Measurements from ENCODE around the gene CRB2. TPM values are rescaled to one million over a fixed set of nuclear protein-coding genes. Genes with fewer than 3 reads are reported as not detected.

CRB2 gene
- total and polyA plus RNA-seq, 3 donors from 2014 or later: 0.63 to 3.4 (median 0.68) TPM

- 68 to 70% methylated on average over 4 of the region's 4 CpGs for WGBS, 2 donors
- H3K27ac ChIP-seq: no peak overlapping the region
- no peaks in the 10 kb centered on the region for H3K27me3 ChIP-seq
- H3K4me1 ChIP-seq: peaks cover 10% of the 10 kb centered on the region
- intact Hi-C loops (cut with DNase I; ENCODE audit: low total_unique reads): no loop called here
- H3K36me3 ChIP-seq (ENCODE audit: low read depth, missing control alignments): no peaks in the 10 kb centered on the region
- DNase-seq: no peak
- TF ChIP-seq POLR2A (IDR thresholded peaks at IDR 0.05) (no peak), CTCF (IDR thresholded peaks at IDR 0.05) (no peak)
- H3K4me3 ChIP-seq: no peak overlapping the region
- H3K9me3 ChIP-seq: no peaks in the 10 kb centered on the region
Observed at GRCh38 chr9:123337971-123338370, 18.0 kb upstream of the CRB2 start.

GRCh38 chr9:123338710-123339665 is 17.0 kb upstream of the CRB2 start:
- TF ChIP-seq CTCF (IDR thresholded peaks at IDR 0.05) (no peak), POLR2A (IDR thresholded peaks at IDR 0.05) (no peak)
- WGBS, 2 donors: 35 to 60% methylated on average over 20 to 35 of the region's 35 CpGs
- Histone ChIP-seq H3K27ac (no peak overlapping the region), H3K9me3 (no peaks in the 10 kb centered on the region), H3K4me3 (peak overlapping the region; percentile 26), H3K36me3 (ENCODE audit: low read depth, missing control alignments) (no peaks in the 10 kb centered on the region), H3K4me1 (peaks cover 10% of the 10 kb centered on the region), H3K27me3 (no peaks in the 10 kb centered on the region)
- intact Hi-C loops (cut with DNase I; ENCODE audit: low total_unique reads): no loop called here
- no peak for DNase-seq

- no peak for DNase-seq
- peak overlapping the region; percentile 26 for H3K4me3 ChIP-seq
- H3K36me3 ChIP-seq (ENCODE audit: low read depth, missing control alignments): no peaks in the 10 kb centered on the region
- peaks cover 10% of the 10 kb centered on the region for H3K4me1 ChIP-seq
- WGBS, 2 donors: 50 to 57% methylated on average over 29 to 32 of the region's 32 CpGs
- TF ChIP-seq POLR2A (IDR thresholded peaks at IDR 0.05) (no peak), CTCF (IDR thresholded peaks at IDR 0.05) (no peak)
- intact Hi-C loops (cut with DNase I; ENCODE audit: low total_unique reads): loop anchor here (10.0 kb wide), 1 partner anchor 255 kb away; no protein-coding TSS in a partner anchor
- H3K27ac ChIP-seq: no peak overlapping the region
- H3K9me3 ChIP-seq: no peaks in the 10 kb centered on the region
- no peaks in the 10 kb centered on the region for H3K27me3 ChIP-seq
Observed at GRCh38 chr9:123339666-123340510, 16.1 kb upstream of the CRB2 start.

GRCh38 chr9:123341816-123342215 is 14.2 kb upstream of the CRB2 start:
- peaks cover 4% of the 10 kb centered on the region for H3K4me1 ChIP-seq
- no peak overlapping the region for H3K27ac ChIP-seq
- intact Hi-C loops (cut with DNase I; ENCODE audit: low total_unique reads): loop anchor here (10.0 kb wide), 1 partner anchor 257 kb away; no protein-coding TSS in a partner anchor
- no peak overlapping the region for H3K4me3 ChIP-seq
- H3K9me3 ChIP-seq: no peaks in the 10 kb centered on the region
- no peaks in the 10 kb centered on the region for H3K36me3 ChIP-seq (ENCODE audit: low read depth, missing control alignments)
- H3K27me3 ChIP-seq: no peaks in the 10 kb centered on the region
- WGBS, 2 donors: 88 to 89% methylated on average over 6 of the region's 6 CpGs
- no peak for TF ChIP-seq POLR2A (IDR thresholded peaks at IDR 0.05)
- TF ChIP-seq CTCF (IDR thresholded peaks at IDR 0.05): no peak
- no peak for DNase-seq
